Stimulated activated CD8-positive, alpha-beta memory T cell treated with anti-CD3 and anti-CD28 coated beads, Interleukin-4, amount 100 ng/mL, for 1 hour (primary cell): ENCODE data around the gene PDIA3.
"Not testable (repeated sequence)": the region's sequence is repeated elsewhere in the genome, so short reads cannot be mapped to it uniquely, and the experiment has no call there.

Experiments used
- DNase-seq, 2 donors: peaks; one replicate each; pipeline ENCODE4 v3.0.0-alpha.2; 2020; ENCODE audit warnings: low read depth in 2 of 2, low spot score in 1 of 2

Gene PDIA3

GRCh38 chr15:43815064-43815463 lies 68.8 kb downstream of the PDIA3 start:
- not testable (repeated sequence) for DNase-seq

- no peak for DNase-seq
These were observed 75.3 kb downstream of the PDIA3 start for GRCh38 chr15:43821505-43821904.
